Gastroesophageal sphincter (tissue), 3 donors: ENCODE results near the gene ADAMTS2.

ENCODE experiments used
- CTCF ChIP-seq, 4 experiments: fragments of 200-600 bp in 2 of 4; fragments of 450-650 bp in 2 of 4; sonication (generic) in 1 of 4; IDR thresholded peaks; one replicate each; pipeline ENCODE4 v1.5.1; 2017 to 2019; ENCODE audit warnings: antibody characterized with exemption in 4 of 4, mild to moderate bottlenecking in 2 of 4, moderate library complexity in 2 of 4
- POLR2A ChIP-seq, 2 donors: fragments of 450-650 bp; IDR thresholded peaks; one replicate each; pipeline ENCODE4 v1.6.1; 2017; ENCODE audit warnings: antibody characterized with exemption in 2 of 2, mild to moderate bottlenecking in 2 of 2, moderate library complexity in 1 of 2
- POLR2AphosphoS5 ChIP-seq: sonication (generic); formaldehyde crosslinking; IDR thresholded peaks from one replicate; pipeline ENCODE4 v1.6.1; 2017; ENCODE audit warnings: antibody characterized with exemption

- no peak for TF ChIP-seq POLR2AphosphoS5
- no peak for TF ChIP-seq CTCF (IDR thresholded peaks at IDR 0.05)
- TF ChIP-seq POLR2A (IDR thresholded peaks at IDR 0.05): no peak
Observed at GRCh38 chr5:179089502-179089901, 255.8 kb downstream of the ADAMTS2 start.
